ENCODE results near the gene FBXW4.

GRCh38 chr10:101578192-101578591 lies 116.8 kb downstream of the FBXW4 start:
- TF ChIP-seq, protein P1, sequence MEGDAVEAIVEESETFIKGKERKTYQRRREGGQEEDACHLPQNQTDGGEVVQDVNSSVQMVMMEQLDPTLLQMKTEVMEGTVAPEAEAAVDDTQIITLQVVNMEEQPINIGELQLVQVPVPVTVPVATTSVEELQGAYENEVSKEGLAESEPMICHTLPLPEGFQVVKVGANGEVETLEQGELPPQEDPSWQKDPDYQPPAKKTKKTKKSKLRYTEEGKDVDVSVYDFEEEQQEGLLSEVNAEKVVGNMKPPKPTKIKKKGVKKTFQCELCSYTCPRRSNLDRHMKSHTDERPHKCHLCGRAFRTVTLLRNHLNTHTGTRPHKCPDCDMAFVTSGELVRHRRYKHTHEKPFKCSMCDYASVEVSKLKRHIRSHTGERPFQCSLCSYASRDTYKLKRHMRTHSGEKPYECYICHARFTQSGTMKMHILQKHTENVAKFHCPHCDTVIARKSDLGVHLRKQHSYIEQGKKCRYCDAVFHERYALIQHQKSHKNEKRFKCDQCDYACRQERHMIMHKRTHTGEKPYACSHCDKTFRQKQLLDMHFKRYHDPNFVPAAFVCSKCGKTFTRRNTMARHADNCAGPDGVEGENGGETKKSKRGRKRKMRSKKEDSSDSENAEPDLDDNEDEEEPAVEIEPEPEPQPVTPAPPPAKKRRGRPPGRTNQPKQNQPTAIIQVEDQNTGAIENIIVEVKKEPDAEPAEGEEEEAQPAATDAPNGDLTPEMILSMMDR (IDR thresholded peaks at IDR 0.05), result no peak
- TF ChIP-seq ZFX (IDR thresholded peaks at IDR 0.05; ENCODE audit: borderline replicate concordance), result no peak

All from 22Rv1 (cell line).